Parathyroid adenoma (tissue), 2 donors: Measurements from ENCODE around the gene TMEM161B.

Experiments
- H2AFZ ChIP-seq: fragments of 300-600 bp; sonication (generic); one replicate; pipeline ENCODE4 v1.7.0; 2017; ENCODE audit warnings: antibody characterized with exemption, mild to moderate bottlenecking
- H3K27ac ChIP-seq: fragments of 300-600 bp; sonication (generic); one replicate; pipeline ENCODE4 v1.7.0; 2017
- H3K27me3 ChIP-seq: fragments of 300-600 bp; sonication (generic); one replicate; pipeline ENCODE4 v1.7.0; 2017; ENCODE audit warnings: low read length; ENCODE audit not compliant: control insufficient read depth, insufficient read depth
- H3K36me3 ChIP-seq: fragments of 300-600 bp; sonication (generic); one replicate; pipeline ENCODE4 v1.7.0; 2017; ENCODE audit warnings: low read length; ENCODE audit not compliant: control insufficient read depth, insufficient read depth
- H3K4me1 ChIP-seq: fragments of 300-600 bp; sonication (generic); one replicate; pipeline ENCODE4 v1.7.0; 2017; ENCODE audit warnings: control low read depth
- H3K4me2 ChIP-seq: fragments of 300-600 bp; sonication (generic); one replicate; pipeline ENCODE4 v1.7.0; 2017; ENCODE audit warnings: low read length
- H3K4me3 ChIP-seq: fragments of 300-600 bp; sonication (generic); one replicate; pipeline ENCODE4 v1.7.0; 2017; ENCODE audit warnings: low read depth, low read length
- H3K79me2 ChIP-seq: fragments of 300-600 bp; sonication (generic); one replicate; pipeline ENCODE4 v1.7.0; 2017; ENCODE audit warnings: control low read depth
- H3K9ac ChIP-seq: fragments of 300-600 bp; sonication (generic); one replicate; pipeline ENCODE4 v1.7.0; 2017; ENCODE audit warnings: mild to moderate bottlenecking
- H3K9me3 ChIP-seq: fragments of 300-600 bp; sonication (generic); one replicate; pipeline ENCODE4 v1.7.0; 2017; ENCODE audit warnings: low read length; ENCODE audit not compliant: control insufficient read depth
- TF ChIP-seq, protein P1 (sequence below): fragments of 300-600 bp; sonication (generic); IDR thresholded peaks from one replicate; pipeline ENCODE4 v1.7.0; 2017; ENCODE audit warnings: antibody characterized with exemption, mild to moderate bottlenecking
- donor health status: primary hyperparathyroidism.

The TMEM161B gene

DNA sequence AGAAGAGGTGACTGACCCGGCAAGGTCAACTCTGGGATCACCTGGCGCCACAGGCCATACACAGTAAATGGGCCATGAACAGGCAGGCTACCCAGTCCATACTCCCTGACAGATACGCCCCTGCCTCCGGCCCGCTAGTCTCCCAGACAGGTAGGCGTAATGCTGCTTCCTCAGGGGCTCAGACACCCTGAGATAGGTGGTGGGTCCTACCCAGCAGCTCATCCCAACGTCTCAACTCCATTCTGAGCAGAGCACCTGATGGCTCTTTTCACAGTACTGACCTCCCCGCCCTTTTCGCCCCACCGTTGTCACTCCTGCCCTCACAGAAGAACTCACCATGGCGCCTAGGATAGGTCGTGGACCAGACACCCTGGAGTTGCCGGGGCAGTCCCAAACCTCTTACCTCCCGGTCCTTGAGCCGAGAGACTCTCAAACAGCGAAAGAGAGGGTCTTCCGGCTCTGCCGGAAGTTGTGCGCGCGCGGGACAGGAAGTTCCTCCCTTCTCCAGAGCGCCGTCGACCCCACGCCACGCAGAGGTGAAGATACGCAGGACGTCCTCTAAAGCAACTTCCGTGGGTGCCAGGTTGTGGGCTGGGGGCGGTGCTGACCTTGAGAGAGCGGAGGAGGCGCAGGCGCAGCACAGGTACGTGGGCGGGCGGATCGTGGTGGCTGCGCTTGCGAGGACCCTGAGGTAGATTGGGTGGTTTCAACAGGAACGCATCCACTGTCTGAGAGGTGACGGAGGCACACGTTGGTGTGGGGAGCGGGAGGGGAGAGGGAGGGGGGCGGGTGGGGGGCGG is at the start of gene TMEM161B:
TMEM161B (minus strand) TSS at position 461 of the 800 bp plus-strand sequence; CDS start at position 339, 122 bp downstream.
- Histone ChIP-seq H3K9ac (peak within 1 kb of the TSS; percentile 57), H3K4me3 (peak within 1 kb of the TSS; percentile 88), H2AFZ (peak within 1 kb of the TSS; percentile 97), H3K36me3 (no peaks in the 10 kb centered on the region), H3K4me1 (peaks cover 5% of the 10 kb centered on the region), H3K27me3 (no peaks in the 10 kb centered on the region), H3K4me2 (peak within 1 kb of the TSS; percentile 94), H3K9me3 (no peaks in the 10 kb centered on the region), H3K27ac (peak within 1 kb of the TSS; percentile 64), H3K79me2 (peaks cover 23% of the 10 kb centered on the region)
- TF ChIP-seq, protein P1, sequence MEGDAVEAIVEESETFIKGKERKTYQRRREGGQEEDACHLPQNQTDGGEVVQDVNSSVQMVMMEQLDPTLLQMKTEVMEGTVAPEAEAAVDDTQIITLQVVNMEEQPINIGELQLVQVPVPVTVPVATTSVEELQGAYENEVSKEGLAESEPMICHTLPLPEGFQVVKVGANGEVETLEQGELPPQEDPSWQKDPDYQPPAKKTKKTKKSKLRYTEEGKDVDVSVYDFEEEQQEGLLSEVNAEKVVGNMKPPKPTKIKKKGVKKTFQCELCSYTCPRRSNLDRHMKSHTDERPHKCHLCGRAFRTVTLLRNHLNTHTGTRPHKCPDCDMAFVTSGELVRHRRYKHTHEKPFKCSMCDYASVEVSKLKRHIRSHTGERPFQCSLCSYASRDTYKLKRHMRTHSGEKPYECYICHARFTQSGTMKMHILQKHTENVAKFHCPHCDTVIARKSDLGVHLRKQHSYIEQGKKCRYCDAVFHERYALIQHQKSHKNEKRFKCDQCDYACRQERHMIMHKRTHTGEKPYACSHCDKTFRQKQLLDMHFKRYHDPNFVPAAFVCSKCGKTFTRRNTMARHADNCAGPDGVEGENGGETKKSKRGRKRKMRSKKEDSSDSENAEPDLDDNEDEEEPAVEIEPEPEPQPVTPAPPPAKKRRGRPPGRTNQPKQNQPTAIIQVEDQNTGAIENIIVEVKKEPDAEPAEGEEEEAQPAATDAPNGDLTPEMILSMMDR = no peak

DNA sequence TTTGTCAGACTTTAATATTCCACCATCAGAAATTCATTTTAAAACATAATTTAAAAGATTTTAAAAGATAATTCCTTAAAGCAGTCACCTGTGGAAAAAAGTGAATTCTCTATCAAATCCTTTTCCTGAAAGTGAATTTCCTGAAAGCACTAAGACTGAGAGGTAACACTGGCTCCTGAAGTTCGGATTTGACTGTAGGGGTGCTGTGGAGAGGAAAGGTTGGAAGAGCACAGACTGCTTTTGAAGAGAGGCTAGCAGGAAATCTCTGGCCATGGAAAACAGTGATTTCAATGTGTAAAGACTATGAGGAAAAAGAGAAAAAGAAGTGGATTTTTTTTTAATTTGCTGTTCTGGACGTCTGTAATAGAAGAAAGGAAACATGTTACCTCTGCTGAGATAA is 35.7 kb upstream of the TMEM161B start:
- Histone ChIP-seq H3K9me3 (no peaks in the 10 kb centered on the region), H3K4me3 (no peak overlapping the region), H3K36me3 (no peaks in the 10 kb centered on the region), H3K4me1 (no peaks in the 10 kb centered on the region), H3K4me2 (no peak overlapping the region), H2AFZ (no peak overlapping the region), H3K9ac (no peak overlapping the region), H3K79me2 (no peaks in the 10 kb centered on the region), H3K27me3 (no peaks in the 10 kb centered on the region), H3K27ac (no peak overlapping the region)
- TF ChIP-seq, protein P1 = no peak

DNA sequence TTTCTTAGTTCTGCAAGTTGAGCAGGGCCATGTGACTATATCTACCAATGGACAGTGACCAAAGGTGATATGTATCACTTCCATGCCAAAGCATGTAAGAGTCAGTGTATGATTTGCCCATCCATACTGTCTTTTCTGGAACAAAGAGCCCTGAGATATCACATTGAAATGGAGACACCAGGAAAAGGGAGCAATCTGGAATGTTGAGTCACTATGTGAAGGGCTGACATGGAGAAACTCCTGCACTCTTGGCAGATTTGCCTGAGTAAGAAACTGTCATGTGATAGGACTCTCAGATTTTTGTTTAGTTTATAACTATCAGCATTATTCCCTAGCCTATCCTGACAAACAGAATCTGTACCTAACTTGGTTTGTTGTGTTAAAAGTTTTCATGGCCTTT is 29.8 kb upstream of the TMEM161B start:
- no peaks in the 10 kb centered on the region for H3K27me3 ChIP-seq
- H3K4me2 ChIP-seq = no peak overlapping the region
- no peak overlapping the region for H3K9ac ChIP-seq
- H3K79me2 ChIP-seq = no peaks in the 10 kb centered on the region
- no peaks in the 10 kb centered on the region for H3K36me3 ChIP-seq
- H3K27ac ChIP-seq = no peak overlapping the region
- no peak overlapping the region for H2AFZ ChIP-seq
- no peak overlapping the region for H3K4me3 ChIP-seq
- no peaks in the 10 kb centered on the region for H3K9me3 ChIP-seq
- TF ChIP-seq, protein P1 = no peak
- no peaks in the 10 kb centered on the region for H3K4me1 ChIP-seq

DNA sequence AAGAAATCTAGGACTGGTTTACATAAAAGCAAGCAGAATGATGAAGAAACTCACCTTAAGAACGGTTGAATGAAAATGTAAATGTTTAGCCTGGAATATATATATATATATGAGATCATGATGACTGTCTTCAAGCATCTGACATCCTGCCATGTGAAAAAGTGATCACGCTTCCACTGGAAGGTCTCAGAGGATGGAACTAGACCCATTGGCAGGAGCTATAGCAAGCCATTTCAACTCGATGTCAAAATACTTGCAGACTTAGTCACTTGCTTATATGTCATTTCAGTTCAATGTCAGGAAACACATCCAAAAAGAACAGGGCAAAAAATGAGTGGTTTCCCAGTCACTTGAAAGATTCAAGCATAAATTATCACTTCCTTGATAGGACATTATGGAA is 22.2 kb upstream of the TMEM161B start:
- H3K4me2 ChIP-seq = no peak overlapping the region

More for the DNA sequence above, 22.2 kb upstream of the TMEM161B start:
- Histone ChIP-seq H3K9ac (no peak overlapping the region), H3K27me3 (no peaks in the 10 kb centered on the region), H2AFZ (no peak overlapping the region), H3K36me3 (no peaks in the 10 kb centered on the region), H3K4me3 (no peak overlapping the region), H3K79me2 (no peaks in the 10 kb centered on the region), H3K4me1 (no peaks in the 10 kb centered on the region), H3K27ac (no peak overlapping the region), H3K9me3 (no peaks in the 10 kb centered on the region)
- TF ChIP-seq, protein P1 = no peak
